Esophagus squamous epithelium (tissue), 4 donors: ENCODE measurements around the gene TMEM81.

ENCODE experiments used
- POLR2A ChIP-seq, 4 donors: fragments of 450-650 bp; IDR thresholded peaks; one replicate each; pipeline ENCODE4 v1.6.1; 2017; ENCODE audit warnings: antibody characterized with exemption in 4 of 4, mild to moderate bottlenecking in 4 of 4, moderate library complexity in 3 of 4
- TF ChIP-seq, protein P1 (sequence below), 6 experiments: fragments of 450-650 bp in 4 of 6; fragments of 200-600 bp in 2 of 6; sonication (generic) in 2 of 6; IDR thresholded peaks; one replicate each; pipeline ENCODE4 v1.5.1; 2016 to 2019; ENCODE audit warnings: antibody characterized with exemption in 6 of 6, mild to moderate bottlenecking in 4 of 6, moderate library complexity in 4 of 6

DNA sequence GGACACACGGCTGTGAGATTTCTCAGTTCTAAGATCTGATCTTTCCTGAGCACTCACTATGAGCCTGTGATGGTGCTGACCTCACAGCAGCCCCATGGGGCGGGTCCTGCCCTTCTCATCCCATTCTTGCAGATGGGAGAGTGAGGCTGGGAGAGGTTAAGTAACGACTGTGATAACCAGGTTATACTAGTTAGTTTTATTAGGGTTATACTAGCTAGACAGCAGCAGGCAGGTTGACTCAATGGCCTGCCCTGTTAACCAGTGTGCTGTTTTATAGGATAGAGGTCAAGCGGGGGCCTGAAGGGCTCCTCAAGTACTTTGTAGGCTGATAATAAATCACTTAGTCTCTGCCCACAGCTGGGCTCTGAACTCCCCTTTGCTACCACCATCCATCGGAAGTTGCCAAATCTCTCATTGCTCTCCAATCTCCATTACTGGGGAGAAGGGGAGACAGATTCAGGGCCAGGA is 36.5 kb downstream of the TMEM81 start:
- TF ChIP-seq, protein P1, sequence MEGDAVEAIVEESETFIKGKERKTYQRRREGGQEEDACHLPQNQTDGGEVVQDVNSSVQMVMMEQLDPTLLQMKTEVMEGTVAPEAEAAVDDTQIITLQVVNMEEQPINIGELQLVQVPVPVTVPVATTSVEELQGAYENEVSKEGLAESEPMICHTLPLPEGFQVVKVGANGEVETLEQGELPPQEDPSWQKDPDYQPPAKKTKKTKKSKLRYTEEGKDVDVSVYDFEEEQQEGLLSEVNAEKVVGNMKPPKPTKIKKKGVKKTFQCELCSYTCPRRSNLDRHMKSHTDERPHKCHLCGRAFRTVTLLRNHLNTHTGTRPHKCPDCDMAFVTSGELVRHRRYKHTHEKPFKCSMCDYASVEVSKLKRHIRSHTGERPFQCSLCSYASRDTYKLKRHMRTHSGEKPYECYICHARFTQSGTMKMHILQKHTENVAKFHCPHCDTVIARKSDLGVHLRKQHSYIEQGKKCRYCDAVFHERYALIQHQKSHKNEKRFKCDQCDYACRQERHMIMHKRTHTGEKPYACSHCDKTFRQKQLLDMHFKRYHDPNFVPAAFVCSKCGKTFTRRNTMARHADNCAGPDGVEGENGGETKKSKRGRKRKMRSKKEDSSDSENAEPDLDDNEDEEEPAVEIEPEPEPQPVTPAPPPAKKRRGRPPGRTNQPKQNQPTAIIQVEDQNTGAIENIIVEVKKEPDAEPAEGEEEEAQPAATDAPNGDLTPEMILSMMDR (IDR thresholded peaks at IDR 0.05), result no peak
- no peak for TF ChIP-seq POLR2A (IDR thresholded peaks at IDR 0.05)
